HG03159 (cell line): ENCODE data around the gene STK10.
"Not testable (repeated sequence)": the region's sequence is repeated elsewhere in the genome, so short reads cannot be mapped to it uniquely, and the experiment has no call there.

Experiments
- ATAC-seq: cut with Tn5 transposase; IDR thresholded peaks from one replicate; pipeline ENCODE4 v1.9.1; 2021; ENCODE audit warnings: mild to moderate bottlenecking, moderate library complexity; ENCODE audit not compliant: unreplicated experiment

Gene STK10

GRCh38 chr5:172029876-172030275, 158.1 kb downstream of the STK10 start:
- ATAC-seq = no peak

DNA sequence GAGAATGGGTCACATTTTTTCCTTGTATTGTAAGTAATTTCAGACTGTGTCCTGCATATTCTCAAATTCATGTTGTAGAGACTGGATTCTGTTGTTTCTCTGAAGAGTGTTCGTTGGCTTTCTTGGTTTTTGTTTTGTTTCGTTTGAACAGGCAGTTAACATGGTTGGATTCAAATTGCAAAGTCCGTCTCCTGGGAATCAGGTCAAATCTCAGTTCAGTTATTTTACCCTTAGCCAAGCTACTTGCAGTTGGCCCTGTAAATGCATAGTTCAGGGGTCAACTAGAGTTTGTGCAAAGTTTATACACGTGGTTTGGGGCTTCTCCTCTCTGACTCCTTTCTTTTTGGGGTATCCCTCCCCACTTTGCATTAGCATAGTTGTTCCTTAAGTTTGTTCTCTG, 159.9 kb downstream of the STK10 start:
- no peak for ATAC-seq

- not testable (repeated sequence) for ATAC-seq
These were observed 167.8 kb downstream of the STK10 start for GRCh38 chr5:172020110-172020786.

DNA sequence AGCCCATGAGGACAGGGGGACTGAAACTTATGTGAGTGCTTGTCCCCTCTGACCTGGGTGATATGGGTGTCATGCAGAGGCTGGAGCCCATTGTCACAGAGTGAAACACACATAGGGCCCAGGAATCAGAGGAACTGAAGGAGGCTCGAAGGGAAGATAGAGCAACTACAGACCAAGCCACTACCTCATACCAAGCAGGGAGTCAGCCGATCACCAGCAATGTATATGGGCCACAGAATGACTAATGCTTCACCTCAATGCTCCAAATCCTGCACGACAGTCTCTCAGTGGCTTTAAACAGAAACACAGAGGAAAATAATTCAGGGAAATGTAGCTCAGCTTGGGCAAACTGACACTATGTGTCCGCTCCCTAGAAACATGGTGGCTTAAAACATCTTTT, 172.7 kb downstream of the STK10 start:
- ATAC-seq = no peak

DNA sequence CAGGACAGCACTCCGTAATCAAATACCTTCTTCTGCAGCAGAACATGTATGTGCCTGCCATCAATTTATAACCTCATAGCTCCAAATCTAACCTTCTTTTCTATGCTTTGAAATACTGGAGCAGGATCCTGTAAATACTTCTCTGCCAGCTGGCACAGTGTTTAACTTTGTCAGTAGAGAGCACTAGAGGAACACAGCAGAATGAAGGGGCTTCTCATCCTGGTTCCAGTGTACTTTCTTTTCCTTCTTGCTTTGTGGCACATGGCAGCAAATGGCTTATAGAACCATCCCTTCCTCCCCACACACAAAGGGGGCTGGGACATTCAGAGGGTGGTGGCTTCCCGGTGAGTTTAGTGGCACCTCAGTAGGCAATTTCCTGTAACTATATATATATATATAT, 177.7 kb downstream of the STK10 start:
- no peak for ATAC-seq

DNA sequence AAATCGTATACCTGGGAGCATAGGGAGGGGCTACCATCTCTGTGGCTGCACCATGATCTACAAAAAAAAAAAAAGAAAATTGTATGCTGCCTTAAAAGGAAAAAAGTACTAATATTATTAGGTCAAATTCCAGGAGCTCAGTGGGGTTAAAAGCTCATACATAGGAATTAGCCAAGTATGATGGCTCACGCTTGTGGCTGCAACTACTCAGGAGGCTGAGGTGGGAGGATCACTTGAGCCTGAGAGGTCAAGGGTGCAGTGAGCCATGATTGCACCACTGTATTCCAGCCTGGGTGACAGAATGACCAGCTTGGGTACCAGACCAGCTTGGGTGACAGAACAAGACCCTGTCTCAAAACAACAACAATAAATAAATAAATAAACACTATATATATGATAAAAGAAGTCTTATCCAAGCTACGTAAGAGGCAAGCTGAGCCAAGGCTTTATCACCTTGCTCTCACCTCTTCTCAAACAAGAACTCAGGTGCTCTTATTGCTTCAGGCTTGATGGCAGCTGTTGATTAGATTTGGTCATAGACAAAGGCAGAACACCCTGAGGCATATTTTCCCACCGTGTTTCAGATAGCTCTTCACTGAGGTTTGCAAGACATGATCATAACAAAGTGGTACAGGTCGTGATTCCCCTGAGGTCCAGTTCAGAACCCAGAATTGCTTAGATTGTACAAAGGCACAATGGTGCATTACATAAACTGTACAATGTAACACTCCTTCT, 178.3 kb downstream of the STK10 start:
- ATAC-seq = no peak

- no peak for ATAC-seq
These were observed 179.3 kb downstream of the STK10 start for GRCh38 chr5:172008689-172009141.

GRCh38 chr5:172008111-172008455, 179.9 kb downstream of the STK10 start:
- ATAC-seq = no peak

- ATAC-seq = no peak
These were observed 180.6 kb downstream of the STK10 start for GRCh38 chr5:172007175-172008110.

DNA sequence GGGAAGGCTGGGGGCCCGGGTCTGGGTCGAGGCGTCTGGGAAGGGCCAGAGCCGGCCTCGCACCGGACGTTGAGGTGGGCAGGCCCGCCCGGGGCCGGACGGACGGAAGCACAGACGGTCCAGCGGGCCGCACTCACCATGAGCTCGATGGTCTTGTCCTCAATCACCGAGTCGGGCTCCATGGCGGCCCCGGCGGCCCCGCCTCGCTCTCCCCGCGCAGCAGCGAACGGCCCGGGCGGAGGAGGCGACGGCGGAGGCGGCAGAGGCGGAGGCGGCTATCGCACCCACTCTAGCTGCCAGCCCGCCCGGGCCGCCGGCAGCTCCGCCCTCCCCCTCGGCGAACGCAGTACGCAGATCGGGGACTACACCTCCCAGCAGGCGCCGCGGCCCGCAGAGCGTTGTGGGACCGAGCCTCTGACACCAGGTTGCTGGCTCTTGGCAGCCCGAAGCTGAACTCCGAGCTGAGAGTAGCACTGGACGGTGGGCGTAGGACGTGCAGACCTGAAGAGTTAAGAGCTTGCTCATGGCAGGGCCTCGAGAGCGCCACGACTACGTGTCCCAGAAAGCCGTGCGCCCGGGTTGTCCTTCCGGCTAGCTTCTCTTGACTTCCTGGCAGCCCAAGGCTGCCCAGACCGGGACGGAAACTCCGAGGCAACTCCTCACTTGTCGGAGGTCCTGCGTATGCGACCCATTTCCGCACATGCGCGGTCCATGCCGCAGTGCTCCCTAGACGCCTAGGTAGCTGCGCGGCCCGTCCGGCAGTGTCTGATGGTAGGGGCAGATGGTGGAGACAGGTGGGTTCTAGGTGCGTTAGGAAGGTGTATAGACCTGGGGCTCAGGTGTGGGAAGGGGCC, 181.5 kb downstream of the STK10 start, which contains the start of gene FBXW11:
FBXW11 (minus strand) TSS at position 318 of the 854 bp plus-strand sequence; CDS start at position 182, 136 bp downstream.
- ATAC-seq = peak; percentile 83

DNA sequence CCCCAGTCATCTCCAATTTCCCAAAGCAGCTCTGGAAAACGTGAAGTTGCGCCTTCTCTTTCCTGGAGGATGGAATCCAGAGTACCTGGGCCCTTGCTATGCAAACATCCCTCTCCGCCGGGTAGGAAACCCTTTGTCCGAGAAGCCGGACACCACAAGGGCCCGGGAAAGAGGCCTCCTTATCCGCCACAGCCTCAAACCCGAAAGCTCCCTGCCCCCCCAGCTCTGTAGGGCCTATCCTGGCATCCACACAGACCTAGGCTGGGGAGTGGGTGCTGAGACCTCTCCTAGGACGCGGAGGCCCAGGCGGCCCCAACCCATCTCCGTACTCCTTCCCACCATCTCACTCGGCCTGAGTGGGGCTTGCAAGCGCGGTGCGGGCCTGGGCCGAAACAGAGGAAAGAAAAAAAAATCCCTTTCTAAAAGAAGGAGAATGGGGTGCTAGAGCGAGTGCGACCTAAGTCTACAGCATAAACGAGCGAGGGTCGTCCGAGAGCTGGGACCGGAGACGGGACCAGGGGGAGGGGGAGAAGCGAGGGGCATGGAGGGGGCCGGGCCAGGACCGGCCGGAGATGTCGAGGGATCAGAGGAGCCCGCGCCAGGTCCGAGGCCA, 182.2 kb downstream of the STK10 start:
- ATAC-seq = peak; percentile 2

DNA sequence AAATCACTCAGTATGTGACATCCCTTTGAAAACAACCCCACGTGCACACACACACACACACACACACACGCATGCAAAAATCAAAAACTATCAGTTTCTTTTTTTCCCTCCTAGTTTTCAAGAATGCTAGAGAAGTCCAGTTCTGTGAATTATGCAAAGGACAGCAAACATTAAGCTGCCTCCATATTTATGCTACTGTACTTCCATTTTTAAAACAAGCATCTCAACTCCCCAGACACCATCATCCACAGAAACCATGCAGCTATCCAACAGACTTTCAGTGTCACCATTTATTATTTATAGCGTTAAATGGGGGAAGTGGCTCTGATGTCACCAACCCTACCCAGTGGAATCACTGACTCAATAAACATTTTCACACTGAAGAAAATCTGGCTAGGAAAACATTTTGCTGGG, 183.2 kb downstream of the STK10 start:
- ATAC-seq = no peak

GRCh38 chr5:172003746-172004145, 184.3 kb downstream of the STK10 start:
- ATAC-seq = no peak

GRCh38 chr5:172002840-172003512, 185.0 kb downstream of the STK10 start:
- ATAC-seq = no peak

- no peak for ATAC-seq
These were observed 185.7 kb downstream of the STK10 start for GRCh38 chr5:172002310-172002709.

DNA sequence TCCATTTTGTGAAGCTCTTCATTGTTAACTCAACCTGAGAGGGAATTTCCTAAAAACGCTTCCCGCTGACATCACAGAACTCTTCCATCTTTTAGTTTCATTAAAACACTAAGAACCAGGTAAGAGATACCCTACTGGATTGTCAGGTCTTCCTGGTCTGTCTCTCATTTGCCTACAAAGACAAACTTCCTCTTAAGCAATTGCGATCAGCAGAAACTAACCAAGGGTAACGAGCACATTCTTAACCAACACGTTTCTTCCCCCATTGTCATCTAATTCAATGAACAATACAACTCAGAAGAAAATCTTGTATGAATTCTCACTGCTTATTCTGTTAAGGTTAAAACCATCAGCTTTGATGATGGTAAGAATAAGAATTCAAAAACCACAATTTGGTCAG, 188.1 kb downstream of the STK10 start:
- ATAC-seq = peak; percentile 50

GRCh38 chr5:171999100-171999499, 188.9 kb downstream of the STK10 start:
- no peak for ATAC-seq

DNA sequence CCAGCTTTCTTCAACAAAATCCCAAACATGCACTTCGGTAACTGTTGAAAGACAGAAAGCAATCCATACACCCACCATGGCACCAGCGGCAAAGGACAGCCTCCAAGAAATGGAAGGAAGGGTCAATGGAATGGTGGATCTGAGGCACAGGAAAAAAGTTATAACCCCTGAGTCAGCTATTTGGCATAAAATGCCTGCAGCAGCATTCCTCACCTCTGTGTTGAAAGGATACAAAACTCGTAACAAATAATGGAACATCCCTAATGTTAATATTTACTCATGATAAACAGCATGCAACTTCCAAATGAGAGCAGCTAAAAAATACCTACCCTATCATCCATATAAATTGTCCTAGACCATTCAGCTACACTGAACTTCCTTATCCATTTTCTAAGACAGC, 191.0 kb downstream of the STK10 start:
- no peak for ATAC-seq

GRCh38 chr5:171992813-171993212, 195.2 kb downstream of the STK10 start:
- ATAC-seq = no peak
